Ectodermal cell (in vitro differentiated cells): ENCODE data around the gene PRPF38B.

Experiments used
- H3K27ac ChIP-seq: 2 replicates; pipeline ENCODE4 v1.7.0; 2013; ENCODE audit warnings: mild to moderate bottlenecking, low read depth, low read length; ENCODE audit not compliant: insufficient read depth, poor library complexity, severe bottlenecking
- H3K27me3 ChIP-seq: 2 replicates; pipeline ENCODE4 v1.7.0; 2013; ENCODE audit warnings: mild to moderate bottlenecking, low read length; ENCODE audit not compliant: insufficient read depth, control insufficient read depth, poor library complexity, severe bottlenecking
- H3K36me3 ChIP-seq: one replicate; pipeline ENCODE4 v1.7.0; 2013; ENCODE audit warnings: low read length; ENCODE audit not compliant: control insufficient read depth, insufficient read depth
- H3K4me1 ChIP-seq: one replicate; pipeline ENCODE4 v1.7.0; 2013; ENCODE audit warnings: low read length; ENCODE audit not compliant: control insufficient read depth, insufficient read depth
- H3K4me3 ChIP-seq: 2 replicates; pipeline ENCODE4 v1.7.0; 2013; ENCODE audit warnings: low read depth, low read length, control low read depth; ENCODE audit not compliant: insufficient read depth
- H3K9me3 ChIP-seq: 2 replicates; pipeline ENCODE4 v1.7.0; 2013; ENCODE audit warnings: mild to moderate bottlenecking, low read length, moderate library complexity; ENCODE audit not compliant: control insufficient read depth
- WGBS, 2 experiments: methylation state at CpG; one replicate each; pipeline ENCODE4 v1.1.7; 2013; ENCODE audit warnings: missing lambda C conversion rate in 2 of 2; 5-methylcytosine and 5-hydroxymethylcytosine counted together

The PRPF38B gene

DNA sequence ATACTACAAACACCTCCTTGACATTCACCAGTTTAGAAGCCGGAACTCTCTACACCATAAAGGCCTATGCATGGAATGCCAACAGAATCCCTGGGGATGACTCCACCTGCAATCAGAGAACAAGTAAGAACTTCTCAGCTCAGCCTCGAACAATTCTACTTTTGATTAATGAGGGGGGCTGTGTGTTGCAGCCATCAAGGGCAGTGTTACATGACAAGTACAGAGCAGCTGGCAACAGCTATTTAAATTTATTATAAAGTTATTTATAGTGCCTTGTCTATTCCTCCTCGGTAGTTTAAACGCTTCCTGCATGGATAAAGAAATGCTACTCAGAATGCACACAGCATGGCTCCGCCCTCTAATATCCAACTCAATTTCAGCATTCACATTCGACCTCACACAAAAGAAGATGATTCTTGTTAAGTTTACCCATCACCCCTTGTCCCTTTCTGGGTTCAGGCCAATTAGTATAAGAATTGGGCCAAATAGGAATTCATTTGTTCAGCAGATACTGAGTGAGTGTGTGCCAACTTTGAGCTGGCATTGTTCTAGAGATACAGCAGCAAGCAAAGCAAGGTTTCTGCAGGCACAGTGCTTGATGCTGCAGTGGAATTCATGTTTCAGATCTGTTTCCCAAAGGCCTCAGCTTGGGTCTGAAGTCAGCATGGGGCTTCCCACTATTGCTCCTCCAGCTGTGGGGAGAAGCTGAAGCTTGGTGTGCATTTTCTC lies 27.0 kb downstream of the PRPF38B start:
- H3K9me3 ChIP-seq = no peaks in the 10 kb centered on the region
- H3K27me3 ChIP-seq = no peaks in the 10 kb centered on the region
- H3K27ac ChIP-seq = no peak overlapping the region
- no peaks in the 10 kb centered on the region for H3K4me1 ChIP-seq
- 84 to 85% methylated on average over 6 of the region's 6 CpGs for WGBS, 2 experiments
- H3K4me3 ChIP-seq = no peak overlapping the region
- no peaks in the 10 kb centered on the region for H3K36me3 ChIP-seq

DNA sequence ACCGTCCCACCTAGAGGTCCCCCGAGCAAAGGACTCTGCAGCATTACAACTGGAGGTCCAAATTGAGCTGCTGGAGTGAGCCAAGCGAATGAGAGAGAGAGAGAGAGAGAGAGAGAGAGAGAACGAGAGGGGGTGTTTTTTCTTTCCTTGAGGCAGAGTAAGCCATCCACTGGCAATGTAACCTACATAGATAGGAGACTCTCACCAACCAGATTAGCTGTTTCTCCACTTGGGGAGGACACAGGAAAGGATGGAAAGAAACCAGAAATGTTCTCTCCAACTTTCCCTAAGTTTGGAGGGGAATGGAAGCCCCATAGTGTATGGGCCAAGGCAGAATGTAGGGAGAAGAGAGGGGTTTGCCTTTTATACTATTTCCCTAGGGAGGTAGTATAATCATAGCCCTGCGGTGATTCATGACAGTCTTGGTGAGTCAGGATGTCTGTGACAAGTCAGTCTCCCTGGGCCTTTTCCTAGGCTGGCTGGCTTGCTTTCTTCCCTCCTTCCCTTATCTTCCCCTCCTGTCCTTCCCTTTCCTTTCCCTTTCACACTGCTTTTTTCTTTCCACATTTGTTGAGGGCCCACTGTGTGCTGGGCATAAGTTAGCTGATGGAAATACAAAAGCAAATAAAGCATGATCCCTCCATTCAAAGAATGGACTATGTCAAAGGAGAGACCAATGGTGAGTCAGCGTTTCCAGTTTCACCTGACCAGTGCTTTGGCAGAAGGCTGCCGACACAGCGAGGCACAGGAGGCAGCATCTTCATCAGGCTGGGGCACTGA lies 27.7 kb downstream of the PRPF38B start:
- Histone ChIP-seq H3K27ac (no peak overlapping the region), H3K36me3 (no peaks in the 10 kb centered on the region), H3K4me3 (no peak overlapping the region), H3K27me3 (no peaks in the 10 kb centered on the region), H3K9me3 (no peaks in the 10 kb centered on the region), H3K4me1 (no peaks in the 10 kb centered on the region)
- 85 to 92% methylated on average over 7 to 8 of the region's 8 CpGs for WGBS, 2 experiments

DNA sequence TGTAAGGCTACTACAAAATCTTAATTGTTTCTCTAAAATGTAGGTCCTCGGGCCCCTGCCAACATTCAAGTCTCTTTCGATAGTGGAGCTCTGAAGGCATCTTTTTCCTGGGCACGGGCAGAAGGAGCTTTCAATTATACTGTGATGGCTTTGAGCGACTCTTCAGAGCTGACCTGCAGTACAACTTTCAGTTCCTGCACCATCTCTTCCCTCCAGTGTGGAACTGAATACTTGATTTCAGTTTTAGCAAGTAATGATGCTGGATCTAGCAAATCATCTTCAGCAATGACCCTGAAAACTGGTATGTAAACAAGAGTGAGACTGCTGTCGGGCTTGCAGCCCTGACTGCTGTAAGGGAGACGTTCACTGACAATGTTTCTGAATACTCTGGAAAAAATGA lies 30.2 kb downstream of the PRPF38B start:
- no peak overlapping the region for H3K4me3 ChIP-seq
- WGBS, 2 experiments = 94 to 96% methylated on average over 6 of the region's 6 CpGs
- H3K9me3 ChIP-seq = no peaks in the 10 kb centered on the region
- H3K4me1 ChIP-seq = no peaks in the 10 kb centered on the region
- no peaks in the 10 kb centered on the region for H3K36me3 ChIP-seq
- no peaks in the 10 kb centered on the region for H3K27me3 ChIP-seq
- no peak overlapping the region for H3K27ac ChIP-seq

DNA sequence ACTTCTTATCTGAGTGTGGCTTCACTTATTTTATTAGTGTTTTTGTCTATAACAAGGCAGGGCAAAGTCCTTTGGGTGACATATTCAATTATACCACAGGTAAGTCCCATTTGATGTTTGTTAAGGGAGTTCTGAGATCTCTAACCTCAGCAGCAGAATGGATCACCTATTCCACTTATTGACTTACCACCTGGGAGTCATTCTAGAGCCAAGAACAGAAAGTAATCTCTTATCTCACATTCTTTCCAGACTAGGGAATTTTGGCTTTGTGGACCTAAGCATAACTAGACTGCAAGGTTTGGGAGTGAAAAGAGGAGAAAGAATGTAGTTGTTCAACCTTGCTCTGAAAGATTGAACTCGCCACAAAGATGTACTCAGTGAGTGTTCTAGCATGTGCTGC lies 33.8 kb downstream of the PRPF38B start:
- Histone ChIP-seq H3K4me1 (no peaks in the 10 kb centered on the region), H3K9me3 (no peaks in the 10 kb centered on the region), H3K36me3 (no peaks in the 10 kb centered on the region), H3K4me3 (no peak overlapping the region), H3K27me3 (no peaks in the 10 kb centered on the region), H3K27ac (no peak overlapping the region)
- 92 to 93% methylated on average over 1 of the region's 1 CpG for WGBS, 2 experiments

DNA sequence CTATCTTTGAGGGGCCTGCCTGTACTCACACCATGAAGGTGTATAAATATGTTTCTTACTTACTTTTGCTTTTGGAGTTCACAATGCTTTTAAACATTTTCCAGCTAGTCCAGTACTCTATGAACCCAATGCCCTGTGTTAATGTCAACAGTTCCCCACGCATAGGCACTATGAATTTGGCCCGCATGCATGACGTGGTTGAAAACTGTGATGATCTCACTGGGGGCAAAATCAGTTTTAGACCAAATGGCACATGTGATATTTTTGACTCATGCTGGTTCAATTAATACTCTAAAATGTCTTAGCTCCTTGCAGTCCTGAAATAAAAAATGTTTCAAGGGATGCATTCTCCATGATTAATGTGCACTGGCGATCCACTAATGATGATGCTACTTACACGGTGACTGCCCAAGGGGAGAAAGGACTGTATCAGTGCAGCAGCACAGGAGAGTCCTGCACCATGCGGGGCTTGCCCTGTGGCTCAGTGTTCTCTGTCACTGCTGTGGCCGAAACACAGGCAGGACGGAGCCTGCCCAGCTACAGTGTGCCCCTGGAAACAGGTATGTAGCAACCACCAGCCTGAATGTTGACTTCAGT lies 36.3 kb downstream of the PRPF38B start:
- Histone ChIP-seq H3K36me3 (no peaks in the 10 kb centered on the region), H3K4me3 (no peak overlapping the region), H3K27me3 (no peaks in the 10 kb centered on the region), H3K4me1 (no peaks in the 10 kb centered on the region), H3K27ac (no peak overlapping the region), H3K9me3 (no peaks in the 10 kb centered on the region)
- WGBS, 2 experiments = 93 to 94% methylated on average over 8 of the region's 8 CpGs

DNA sequence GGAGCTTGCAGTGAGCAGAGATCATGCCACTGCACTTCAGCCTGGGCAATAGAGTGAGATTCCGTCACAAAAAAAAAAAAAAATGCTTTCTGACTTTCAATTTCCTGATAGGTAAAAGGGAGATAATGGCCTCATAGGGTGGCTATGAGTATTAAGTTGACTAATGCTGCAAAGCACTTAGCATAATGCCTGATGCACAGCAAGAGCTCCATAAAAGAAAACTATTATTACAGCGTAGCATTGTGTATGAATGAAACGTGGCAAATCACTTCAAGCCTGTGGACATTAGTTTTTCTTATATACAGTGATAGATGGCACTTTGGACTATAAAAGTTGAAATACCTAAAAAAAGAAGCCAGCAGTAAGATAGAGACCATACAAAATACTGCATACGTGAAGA lies 37.4 kb downstream of the PRPF38B start:
- no peak overlapping the region for H3K4me3 ChIP-seq
- H3K4me1 ChIP-seq = no peaks in the 10 kb centered on the region
- H3K36me3 ChIP-seq = no peaks in the 10 kb centered on the region
- no peaks in the 10 kb centered on the region for H3K27me3 ChIP-seq
- 95 to 97% methylated on average over 4 of the region's 4 CpGs for WGBS, 2 experiments
- H3K27ac ChIP-seq = no peak overlapping the region
- H3K9me3 ChIP-seq = no peaks in the 10 kb centered on the region

DNA sequence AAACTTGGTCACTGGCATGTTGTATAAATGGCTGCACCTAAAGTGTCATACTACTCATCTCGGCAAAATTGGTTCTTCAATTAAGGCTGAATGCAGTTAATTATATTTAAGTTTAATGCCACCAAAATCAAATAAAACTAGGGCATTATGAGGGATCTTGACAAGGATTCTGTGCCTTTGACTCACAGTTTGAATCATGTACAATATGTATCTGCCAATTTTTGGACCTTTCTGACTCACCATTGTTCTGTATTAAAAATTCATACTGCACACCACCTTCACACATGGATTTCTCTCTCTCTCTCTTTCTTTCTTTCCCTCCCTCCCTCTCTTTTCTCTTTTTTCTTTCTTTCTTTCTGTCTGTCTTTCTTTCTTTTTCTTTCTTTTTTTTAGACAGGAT lies 40.3 kb downstream of the PRPF38B start:
- H3K36me3 ChIP-seq = no peaks in the 10 kb centered on the region
- no peaks in the 10 kb centered on the region for H3K27me3 ChIP-seq
- 100% methylated on average over 1 of the region's 1 CpG for WGBS, 2 experiments
- no peaks in the 10 kb centered on the region for H3K4me1 ChIP-seq
- no peak overlapping the region for H3K27ac ChIP-seq
- no peak overlapping the region for H3K4me3 ChIP-seq
- H3K9me3 ChIP-seq = no peaks in the 10 kb centered on the region

DNA sequence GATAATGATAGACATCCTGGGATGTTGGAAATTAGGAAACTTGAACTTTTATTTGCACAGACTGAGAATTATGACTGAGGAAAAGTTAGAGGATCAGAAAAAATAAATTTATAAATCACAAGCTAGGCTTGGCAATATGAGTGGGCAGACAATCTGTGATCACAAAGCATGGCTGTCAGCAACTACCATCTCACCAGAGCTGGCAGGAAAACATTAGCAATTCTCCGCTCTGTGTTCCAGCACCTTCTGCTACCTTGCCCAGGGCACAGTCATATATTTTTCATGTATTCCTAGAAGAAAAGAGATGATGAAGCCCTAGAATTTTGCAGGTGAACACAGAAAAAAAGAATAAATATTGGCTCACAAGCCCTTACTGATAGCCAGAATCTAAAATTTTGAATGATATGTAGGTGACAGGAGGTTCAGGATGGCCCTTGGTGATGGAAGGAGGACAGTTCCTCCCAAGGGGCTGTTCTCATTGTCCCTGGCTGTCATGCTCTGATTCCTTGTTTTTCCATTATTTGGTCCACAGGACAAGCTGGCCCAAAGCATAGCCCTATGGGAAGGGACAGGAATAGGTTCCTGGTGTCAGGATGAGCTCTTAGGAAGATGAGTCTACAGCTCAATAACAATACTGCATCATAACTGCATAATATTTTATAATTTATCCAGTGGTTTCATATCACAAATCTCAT lies 42.2 kb downstream of the PRPF38B start:
- Histone ChIP-seq H3K27ac (no peak overlapping the region), H3K9me3 (no peaks in the 10 kb centered on the region), H3K36me3 (no peaks in the 10 kb centered on the region), H3K4me1 (no peaks in the 10 kb centered on the region), H3K27me3 (no peaks in the 10 kb centered on the region), H3K4me3 (no peak overlapping the region)
- 94 to 100% methylated on average over 1 of the region's 1 CpG for WGBS, 2 experiments

DNA sequence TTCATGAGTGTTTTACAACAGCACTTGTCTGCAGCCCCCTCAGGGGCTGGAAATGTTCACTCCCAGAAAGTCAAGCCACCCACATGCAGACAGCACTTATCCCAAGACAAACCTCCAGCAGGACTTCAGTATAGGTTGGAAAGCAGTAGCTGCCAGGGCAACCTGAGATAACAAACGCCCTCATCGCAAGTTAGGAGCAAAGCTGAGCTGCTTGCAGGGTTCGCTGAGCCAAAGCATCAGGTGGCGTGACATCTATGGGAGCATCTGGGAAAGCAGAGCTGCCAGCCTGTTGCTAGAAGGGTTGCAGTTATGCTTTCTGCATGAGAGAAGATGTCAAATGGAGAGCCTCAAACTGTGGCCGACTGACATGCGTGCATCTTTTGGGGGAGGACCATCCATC lies 50.1 kb downstream of the PRPF38B start:
- peaks cover 4% of the 10 kb centered on the region for H3K27me3 ChIP-seq
- no peaks in the 10 kb centered on the region for H3K9me3 ChIP-seq
- 91 to 93% methylated on average over 6 of the region's 6 CpGs for WGBS, 2 experiments
- H3K4me1 ChIP-seq = peaks cover 9% of the 10 kb centered on the region
- no peak overlapping the region for H3K27ac ChIP-seq
- no peaks in the 10 kb centered on the region for H3K36me3 ChIP-seq
- H3K4me3 ChIP-seq = no peak overlapping the region

DNA sequence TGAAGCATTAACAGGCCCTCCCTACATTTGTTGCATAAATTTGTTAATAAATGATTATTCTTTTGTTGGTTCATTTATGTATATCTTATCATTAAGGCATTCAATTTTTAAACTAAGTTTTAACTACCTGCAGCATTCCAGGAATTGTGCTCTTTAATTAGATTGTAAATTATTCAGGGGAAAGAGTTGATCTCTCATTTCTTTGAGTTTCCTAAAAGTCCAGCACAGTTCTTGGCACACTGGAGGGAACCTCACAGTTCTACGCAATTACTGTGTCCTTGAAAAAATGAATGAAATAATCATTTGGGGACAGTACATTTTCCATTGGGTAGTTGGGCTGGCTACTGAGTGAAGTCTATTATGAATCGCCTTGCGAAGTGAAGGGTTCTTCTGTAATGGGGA lies 53.9 kb downstream of the PRPF38B start:
- Histone ChIP-seq H3K27ac (no peak overlapping the region), H3K9me3 (no peaks in the 10 kb centered on the region), H3K27me3 (peaks cover 4% of the 10 kb centered on the region), H3K4me1 (peaks cover 9% of the 10 kb centered on the region), H3K4me3 (peak overlapping the region; percentile 80), H3K36me3 (no peaks in the 10 kb centered on the region)
- 55 to 56% methylated on average over 3 of the region's 3 CpGs for WGBS, 2 experiments
